Fibroblast of villous mesenchyme (primary cell): ENCODE measurements around the gene LUC7L3. TPM values are rescaled to one million over a fixed set of nuclear protein-coding genes. Genes with fewer than 3 reads are reported as not detected.

ENCODE experiments used
- DNase-seq: peaks from one replicate; pipeline ENCODE4 v3.0.0-alpha.2; 2010; ENCODE audit warnings: low read depth
- H3K4me3 ChIP-seq: 2 replicates; pipeline ENCODE4 v1.5.1; 2011; ENCODE audit warnings: low read depth, mild to moderate bottlenecking, low read length
- total RNA-seq: library from RNA; depleted of rRNA; stranded (reverse); fragments of >200 nt; gene quantifications from 2 replicates; pipeline ENCODE4 v1.2.3, GENCODE V29; 2012
- TF ChIP-seq, protein P1 (sequence below): IDR thresholded peaks from 2 replicates; pipeline ENCODE4 v1.5.1; 2012; ENCODE audit warnings: low read depth, mild to moderate bottlenecking, low read length; ENCODE audit not compliant: insufficient read depth

LUC7L3 gene
- total RNA-seq, 1 donor, result 31.5 TPM

- DNase-seq, result peak; percentile 43
- H3K4me3 ChIP-seq, result no peak overlapping the region
- TF ChIP-seq, protein P1, sequence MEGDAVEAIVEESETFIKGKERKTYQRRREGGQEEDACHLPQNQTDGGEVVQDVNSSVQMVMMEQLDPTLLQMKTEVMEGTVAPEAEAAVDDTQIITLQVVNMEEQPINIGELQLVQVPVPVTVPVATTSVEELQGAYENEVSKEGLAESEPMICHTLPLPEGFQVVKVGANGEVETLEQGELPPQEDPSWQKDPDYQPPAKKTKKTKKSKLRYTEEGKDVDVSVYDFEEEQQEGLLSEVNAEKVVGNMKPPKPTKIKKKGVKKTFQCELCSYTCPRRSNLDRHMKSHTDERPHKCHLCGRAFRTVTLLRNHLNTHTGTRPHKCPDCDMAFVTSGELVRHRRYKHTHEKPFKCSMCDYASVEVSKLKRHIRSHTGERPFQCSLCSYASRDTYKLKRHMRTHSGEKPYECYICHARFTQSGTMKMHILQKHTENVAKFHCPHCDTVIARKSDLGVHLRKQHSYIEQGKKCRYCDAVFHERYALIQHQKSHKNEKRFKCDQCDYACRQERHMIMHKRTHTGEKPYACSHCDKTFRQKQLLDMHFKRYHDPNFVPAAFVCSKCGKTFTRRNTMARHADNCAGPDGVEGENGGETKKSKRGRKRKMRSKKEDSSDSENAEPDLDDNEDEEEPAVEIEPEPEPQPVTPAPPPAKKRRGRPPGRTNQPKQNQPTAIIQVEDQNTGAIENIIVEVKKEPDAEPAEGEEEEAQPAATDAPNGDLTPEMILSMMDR, result no peak
Measured at GRCh38 chr17:50691550-50692447, 27.6 kb upstream of the LUC7L3 start.

GRCh38 chr17:50692448-50693035 is 26.9 kb upstream of the LUC7L3 start:
- TF ChIP-seq, protein P1, result no peak
- no peak overlapping the region for H3K4me3 ChIP-seq
- DNase-seq, result no peak

GRCh38 chr17:50693036-50693682 is 26.2 kb upstream of the LUC7L3 start:
- TF ChIP-seq, protein P1, result no peak
- H3K4me3 ChIP-seq, result no peak overlapping the region
- no peak for DNase-seq

GRCh38 chr17:50696365-50696879 is 23.0 kb upstream of the LUC7L3 start:
- no peak for DNase-seq
- no peak overlapping the region for H3K4me3 ChIP-seq
- TF ChIP-seq, protein P1, result no peak

DNA sequence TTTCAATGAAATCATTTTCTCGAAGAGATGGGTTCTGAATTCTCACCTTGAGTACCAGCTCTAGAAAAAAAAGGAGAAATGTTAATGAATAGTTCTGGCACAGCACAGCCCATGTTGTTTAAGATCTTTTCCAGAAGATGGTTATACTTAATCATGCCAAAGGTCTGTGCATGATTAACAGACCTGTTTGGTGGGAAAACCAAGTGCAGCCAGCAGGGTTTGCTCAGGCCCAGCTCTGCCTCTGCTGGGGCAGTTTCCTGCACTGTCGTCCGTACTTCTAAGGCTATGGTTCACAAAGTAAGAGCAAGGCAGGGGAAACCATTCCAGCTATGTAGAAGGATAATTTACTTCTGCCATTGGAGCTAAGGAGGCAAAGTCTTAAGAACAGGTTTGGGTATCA is 22.3 kb upstream of the LUC7L3 start:
- TF ChIP-seq, protein P1, result no peak
- H3K4me3 ChIP-seq, result no peak overlapping the region
- no peak for DNase-seq

GRCh38 chr17:50697663-50698272 is 21.6 kb upstream of the LUC7L3 start:
- TF ChIP-seq, protein P1, result no peak
- no peak for DNase-seq
- no peak overlapping the region for H3K4me3 ChIP-seq
